ENCODE results near the gene SRPX2.

- no peak for TF ChIP-seq CTCF (IDR thresholded peaks at IDR 0.05; ENCODE audit: insufficient read depth, low read length, poor library complexity, severe bottlenecking)
- TF ChIP-seq EZH2phosphoT487 (conservative IDR thresholded peaks at IDR 0.05; ENCODE audit: low read length), result no peak
These were observed 1.1 kb downstream of the SRPX2 start for GRCh38 chrX:100645106-100645505.
